GM19468 (cell line): Measurements from ENCODE around the gene GNB1.
"Not testable (repeated sequence)": the region's sequence is repeated elsewhere in the genome, so short reads cannot be mapped to it uniquely, and the experiment has no call there.

Source experiments
- ATAC-seq: cut with Tn5 transposase; IDR thresholded peaks from one replicate; pipeline ENCODE4 v1.9.1; 2021; ENCODE audit warnings: mild to moderate bottlenecking, moderate library complexity, moderate number of reproducible peaks; ENCODE audit not compliant: unreplicated experiment; ENCODE audit errors: extremely low read depth

The GNB1 gene

DNA sequence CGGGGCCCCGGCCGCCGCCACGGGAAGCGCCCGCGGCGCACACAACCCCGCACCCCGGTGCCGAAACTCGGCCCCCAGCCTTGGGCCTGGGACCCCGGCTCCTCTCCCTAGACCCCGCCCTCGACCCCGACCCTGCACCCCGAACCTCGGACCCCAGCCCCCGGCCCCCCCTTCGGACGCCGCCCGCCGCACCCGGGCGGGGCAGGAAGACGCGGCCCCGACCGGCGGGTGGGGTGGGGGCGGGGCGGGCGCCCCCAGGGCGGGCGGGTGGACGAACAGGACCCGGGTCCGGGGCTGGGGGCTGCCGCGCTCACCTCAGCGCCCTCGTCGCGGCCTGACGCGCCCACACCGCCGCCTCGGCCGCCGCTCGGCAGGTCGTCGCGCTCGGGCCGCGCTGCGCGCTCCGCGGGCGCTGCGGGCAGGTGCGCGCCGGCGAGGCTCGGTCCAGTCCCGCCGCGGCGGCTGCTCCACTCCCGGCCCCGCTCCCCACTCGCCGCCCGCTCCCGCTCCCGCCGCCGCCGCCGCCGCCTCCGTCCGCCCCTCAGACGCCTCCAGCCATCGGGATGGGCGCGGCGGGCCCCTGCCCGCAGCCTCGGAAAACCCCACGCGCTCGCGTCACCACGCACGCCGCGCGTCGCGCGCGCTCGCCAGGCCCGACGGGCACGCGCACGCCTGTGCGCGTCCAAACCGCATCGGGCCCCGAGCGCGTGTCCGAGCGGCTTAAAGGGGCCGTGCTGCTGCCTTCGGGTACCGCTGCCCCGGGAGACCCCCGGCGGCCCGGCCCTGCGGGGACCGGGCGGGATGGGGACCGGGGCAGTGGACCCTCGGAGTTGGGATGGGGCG lies at the start of gene GNB1:
Gene GNB1, minus strand, starts transcription at position 582 of the 843 bp plus-strand sequence. CDS start 65,634 bp downstream, outside the sequence.
- ATAC-seq: peak; percentile 67

DNA sequence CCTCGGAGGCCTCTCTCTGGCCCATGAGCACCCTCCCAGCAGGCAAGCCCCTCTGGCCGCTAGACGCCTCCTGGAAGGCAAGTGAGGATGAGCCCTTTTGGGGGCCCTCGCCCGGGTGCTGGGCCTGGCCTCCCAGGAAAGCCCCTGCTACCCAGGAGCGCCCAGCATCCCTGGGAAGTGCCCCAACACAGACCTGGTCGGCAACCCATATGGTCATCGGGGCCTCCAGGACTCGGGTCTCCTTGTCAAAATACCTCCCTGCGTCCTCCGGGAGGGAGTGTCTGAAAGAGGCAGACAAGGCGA lies 49.2 kb upstream of the GNB1 start:
- ATAC-seq: no peak

DNA sequence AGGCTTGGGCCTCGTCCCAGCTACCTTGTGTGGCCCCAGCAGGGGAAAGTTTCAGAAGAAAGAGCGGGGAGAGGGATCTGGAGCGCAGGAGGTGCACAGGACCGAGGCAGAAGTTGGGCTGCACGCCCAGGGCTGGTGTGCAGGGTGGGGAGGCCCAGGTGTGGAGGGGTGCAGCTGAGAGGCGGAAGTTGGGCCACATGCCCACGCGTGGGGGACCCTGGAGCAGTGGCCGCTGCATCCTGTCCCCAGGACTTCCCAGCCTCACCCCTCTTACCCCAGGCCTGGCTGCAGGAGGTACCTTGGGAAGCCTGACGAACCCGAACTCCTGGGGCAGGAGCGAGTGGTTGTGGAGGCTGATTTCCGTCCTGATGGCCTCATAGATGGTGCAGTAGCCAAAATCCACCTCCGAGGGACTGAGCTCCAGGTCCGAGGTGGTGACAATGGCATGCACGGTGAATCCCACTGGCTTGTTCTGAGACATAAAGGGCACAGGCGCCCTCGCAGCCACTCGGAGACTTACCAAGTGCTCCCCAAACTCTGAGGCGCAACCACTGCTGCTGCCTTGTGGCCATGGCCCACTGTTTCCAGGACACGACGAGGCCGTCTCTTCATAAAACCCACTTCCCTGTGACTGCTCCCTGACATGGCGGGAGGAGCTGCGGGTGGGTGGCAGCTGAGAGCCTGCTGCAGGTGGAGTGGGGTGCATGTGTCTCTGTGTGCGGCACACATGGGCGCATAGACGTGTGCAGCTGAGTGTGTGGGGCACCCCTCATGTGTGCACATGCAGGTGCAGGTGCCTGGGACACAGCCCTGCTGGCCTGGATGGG lies 48.6 kb upstream of the GNB1 start:
- ATAC-seq: no peak

DNA sequence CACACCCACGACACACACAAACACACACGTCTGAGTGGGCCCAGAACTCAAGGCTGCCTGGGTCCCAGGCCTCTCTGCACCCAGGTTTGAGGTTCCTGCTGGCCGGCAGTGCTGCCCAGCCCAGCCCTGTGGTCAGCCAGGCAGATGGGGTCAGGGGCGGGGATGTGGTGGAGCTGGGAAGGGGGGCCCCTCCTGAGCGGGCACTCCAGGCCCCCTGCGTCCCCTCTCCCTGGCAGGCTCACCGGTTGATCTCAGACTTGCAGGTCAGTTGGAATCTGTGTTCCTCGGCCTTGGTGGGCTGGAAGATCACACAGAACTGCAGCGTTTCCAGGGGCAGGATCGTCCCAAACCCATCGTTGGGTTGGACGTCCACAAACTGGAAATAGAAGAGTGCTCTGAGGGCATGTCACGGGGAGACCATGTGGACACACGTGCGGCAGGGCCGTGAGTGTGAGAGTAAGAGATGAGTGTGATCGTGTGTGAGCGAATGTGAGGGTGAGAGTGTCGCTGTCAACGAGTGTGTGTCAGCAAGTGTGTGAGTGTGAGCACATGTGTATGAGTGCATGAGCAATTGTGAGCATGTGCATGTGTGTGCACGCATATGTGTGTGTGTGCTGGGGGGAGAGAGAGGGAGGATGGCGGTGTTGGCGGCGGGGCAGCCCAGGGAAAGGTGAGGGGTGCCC lies 47.9 kb upstream of the GNB1 start:
- ATAC-seq: no peak

DNA sequence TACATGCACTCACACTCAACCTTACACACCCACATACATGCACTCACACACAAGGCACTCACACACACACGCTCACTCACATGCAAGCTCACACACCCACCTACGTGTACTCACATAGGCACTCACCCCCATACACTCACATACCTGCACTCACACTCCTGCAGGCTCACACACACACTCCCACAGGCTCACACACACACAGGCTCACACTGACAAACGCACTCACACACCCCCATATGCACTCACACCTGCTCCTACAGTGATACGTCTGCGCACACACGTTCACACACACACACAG lies 47.3 kb upstream of the GNB1 start:
- ATAC-seq: no peak

DNA sequence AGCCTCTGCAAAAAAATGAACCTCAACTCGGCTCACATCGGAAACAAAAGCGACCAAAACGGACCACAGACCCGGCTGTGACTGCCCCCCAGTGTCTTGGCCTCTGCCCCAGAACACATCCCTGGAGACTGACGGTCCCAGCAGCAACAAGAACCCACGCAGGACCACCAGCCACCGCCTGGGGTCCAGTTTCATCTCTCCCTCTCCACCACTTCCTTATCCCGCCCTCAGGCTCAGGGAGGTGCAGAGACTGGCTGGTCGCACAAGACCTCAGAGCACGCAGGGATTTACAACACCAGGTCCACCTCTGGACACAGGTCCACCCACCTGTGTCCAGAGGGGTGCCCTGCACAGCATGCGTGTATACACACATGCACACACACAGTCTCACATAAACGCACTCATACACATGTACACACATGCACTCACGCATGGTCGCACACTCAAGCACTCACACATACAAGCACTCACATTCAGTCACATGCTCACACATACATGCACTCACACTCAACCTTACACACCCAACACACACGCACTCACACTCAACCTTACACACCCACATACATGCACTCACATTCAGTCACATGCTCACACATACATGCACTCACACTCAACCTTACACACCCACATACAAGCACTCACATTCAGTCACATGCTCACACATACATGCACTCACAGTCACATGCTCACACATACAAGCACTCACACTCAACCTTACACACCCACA lies 46.8 kb upstream of the GNB1 start:
- ATAC-seq: no peak

DNA sequence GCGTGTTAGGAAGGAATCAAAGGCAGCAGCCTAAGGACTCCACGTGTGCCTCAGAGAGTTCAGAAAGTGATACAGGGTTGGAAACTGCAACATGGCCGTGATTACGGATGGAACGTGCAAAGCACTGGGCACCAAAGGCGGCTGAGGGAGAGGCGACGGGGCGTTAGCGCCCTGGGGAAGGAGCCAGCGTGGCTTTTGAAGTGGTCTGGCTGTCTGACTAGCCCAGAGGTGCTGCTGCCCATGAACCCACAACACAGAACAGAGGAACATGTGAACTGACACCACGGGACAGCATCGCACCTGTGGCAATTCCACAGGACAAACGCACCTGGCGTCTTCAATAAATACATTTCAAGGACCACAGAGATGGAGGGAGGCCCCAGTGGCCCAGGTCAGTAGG lies 46.2 kb upstream of the GNB1 start:
- no peak for ATAC-seq

DNA sequence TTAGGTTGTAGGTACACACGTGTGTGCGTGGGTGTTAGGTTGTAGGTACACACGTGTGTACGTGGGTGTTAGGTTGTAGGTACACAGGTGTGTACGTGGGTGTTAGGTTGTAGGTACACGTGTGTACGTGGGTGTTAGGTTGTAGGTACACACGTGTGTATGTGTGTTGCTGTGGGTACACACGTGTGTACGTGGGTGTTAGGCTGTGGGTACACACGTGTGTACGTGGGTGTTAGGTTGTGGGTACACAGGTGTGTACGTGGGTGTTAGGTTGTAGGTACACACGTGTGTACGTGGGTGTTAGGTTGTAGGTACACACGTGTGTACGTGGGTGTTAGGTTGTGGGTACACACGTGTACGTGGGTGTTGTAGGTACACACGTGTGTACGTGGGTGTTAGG lies 44.0 kb upstream of the GNB1 start:
- not testable (repeated sequence) for ATAC-seq

DNA sequence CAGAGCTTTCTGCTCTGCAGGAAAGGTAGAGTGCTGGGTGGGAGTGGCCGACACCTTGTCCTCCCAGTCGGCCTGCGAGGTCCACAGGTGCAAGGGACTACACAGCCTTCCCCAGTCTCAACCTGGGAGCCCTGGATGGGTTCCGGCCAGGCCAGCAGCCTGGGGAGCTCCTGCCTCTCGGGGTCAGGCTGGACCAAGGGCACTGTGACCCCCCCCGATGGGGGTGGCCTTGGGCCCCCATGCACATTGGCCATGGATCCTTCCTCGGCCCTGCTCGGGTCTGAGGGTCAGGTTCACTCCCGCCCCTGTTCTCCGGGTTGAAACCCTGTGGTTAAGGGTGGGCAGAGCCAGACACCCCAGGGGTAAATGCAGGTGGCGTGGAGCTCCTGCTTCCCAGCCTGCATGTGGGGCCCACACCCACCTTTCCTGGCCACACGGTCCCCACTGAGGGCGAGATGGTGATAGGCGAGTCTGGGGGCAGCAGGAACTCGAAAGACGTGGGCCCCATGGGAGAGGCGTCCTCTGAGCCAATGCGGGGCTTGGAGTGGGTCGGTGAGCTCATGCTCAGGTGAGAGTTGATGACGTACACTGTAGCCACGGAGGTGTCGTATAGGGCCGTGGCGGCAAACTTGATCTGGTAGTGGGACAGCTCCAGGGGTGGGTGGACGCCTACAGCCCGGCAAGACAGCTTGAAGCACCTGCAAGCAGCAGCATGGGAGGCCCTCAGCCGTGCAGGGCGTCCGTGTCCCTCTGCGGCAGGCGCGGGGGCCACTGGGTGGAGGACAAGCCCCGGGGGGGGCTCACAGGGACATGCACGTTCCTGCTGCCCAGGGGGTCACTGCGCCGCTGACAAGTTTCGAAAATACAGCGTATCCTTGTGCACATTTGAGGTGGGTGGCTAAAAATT lies 39.0 kb upstream of the GNB1 start:
- ATAC-seq: no peak

DNA sequence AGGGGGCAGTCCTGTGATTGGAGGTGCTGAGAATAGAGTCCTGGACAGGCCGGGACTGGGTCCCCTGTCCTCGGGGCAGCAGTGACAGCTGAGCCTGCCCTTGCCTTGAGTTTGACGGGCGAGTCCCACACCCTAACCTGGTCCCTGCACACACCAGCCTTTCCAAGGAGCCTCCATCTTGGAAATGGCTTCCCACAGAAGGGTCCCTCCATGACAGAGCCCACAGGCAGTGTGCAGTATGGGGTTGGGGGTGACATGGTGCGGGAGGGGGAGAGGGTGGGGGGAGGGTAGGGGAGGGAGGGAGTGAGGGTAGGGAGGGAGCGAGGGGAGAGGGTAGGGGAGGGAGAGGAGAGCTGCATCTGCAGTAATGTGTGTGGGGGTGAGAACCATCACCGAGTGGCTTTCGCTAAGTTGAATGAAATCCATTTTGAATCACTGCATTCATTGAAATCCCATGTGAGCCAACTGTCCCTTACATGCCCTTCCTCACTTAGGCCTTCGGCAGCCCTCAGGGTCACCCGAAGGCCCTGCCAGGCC lies 38.3 kb upstream of the GNB1 start:
- no peak for ATAC-seq

DNA sequence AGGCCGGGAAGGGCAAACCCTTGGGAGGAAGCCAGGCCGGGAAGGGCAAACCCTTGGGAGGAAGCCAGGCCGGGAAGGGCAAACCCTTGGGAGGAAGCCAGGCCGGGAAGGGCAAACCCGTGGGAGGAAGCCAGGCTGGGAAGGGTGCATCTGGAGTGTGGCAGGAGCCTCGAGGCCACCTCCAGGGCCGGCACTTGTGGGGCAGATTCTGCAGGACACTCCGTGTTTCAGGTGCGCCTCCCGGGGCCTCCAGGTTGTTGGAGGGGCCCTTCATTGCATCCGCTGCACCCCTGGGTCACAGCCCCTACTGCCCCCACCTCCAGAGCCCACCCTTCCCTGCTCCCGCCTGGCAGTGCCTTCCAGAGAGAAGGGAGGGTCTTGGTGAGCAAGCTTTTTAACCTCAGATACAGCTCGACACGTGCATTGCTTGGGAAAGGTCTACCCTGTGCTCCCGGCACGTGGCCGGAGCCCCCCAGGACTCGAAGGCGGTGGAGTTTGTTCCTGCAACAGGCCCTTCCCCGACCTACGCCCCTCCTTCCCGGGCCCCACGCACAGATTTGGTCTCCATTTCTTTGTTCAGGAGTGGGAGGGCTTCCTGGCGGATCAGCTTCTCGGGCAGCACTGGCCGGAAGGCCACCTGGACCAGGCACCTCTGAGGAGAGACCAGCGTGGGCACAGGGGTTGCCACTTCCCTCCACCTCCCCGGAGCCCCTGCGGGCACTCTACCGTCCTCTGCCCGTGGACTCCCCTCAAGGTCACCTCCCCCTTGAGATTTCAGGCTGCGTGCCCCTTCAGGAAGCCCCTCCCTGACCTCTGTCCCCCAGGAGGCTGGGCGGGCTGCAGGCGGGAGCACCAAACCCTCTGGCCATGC lies 37.6 kb upstream of the GNB1 start:
- no peak for ATAC-seq

DNA sequence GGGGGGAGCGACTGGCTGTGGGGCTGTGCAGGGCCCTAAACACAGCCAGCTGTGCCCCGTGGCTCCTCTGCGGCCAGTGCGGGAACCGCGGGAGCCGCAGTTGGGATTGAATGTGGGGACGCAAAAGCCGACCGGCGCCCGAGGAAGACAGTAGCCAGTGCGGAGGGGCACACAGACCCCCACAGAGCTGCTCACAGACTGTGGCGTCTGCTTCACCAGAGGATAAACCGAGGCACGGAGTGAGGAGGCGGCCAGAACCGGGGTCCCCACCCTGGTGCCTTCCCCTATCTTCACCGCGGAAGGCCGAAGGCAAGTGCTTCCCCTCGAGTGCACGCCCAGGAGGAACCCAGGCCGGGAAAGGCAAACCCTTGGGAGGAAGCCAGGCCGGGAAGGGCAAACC lies 36.9 kb upstream of the GNB1 start:
- no peak for ATAC-seq

DNA sequence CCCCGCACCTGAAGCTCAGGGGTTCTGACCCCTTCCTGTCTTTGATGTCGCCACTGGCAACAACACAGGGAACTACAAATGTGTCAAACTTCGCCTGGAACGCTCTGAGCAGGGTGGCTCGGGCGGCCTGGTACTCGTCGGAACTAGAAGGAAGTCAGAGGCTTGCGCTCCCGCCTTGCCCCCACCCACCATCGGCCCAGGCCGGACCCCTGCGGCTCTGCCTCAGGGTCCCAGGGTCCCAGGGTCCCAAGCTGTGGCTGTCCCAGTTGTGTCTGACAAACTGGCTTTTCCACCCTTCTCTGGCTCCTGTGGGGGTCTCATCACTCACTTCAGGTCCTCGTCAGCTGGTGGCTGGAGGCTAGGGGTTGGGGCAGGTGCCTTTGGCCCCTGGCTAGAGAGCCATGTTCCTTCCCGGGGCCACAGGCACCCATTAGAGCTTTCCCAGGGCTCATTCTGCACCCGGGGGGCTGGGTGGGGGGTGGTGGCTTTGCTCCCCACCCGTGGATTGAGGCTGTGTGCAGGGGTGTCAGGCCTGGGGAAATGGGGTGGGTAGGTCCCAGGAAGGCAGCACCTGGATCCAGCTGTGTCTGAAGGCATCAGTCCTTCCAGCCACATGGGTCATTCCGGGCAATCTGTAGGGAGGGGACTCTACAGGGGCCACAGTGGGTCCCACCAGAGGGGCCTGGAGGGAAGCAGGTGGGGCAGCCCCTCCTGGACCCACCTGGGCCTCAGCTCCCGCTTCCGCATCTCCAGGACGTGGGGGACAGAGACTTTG lies 36.2 kb upstream of the GNB1 start:
- no peak for ATAC-seq

DNA sequence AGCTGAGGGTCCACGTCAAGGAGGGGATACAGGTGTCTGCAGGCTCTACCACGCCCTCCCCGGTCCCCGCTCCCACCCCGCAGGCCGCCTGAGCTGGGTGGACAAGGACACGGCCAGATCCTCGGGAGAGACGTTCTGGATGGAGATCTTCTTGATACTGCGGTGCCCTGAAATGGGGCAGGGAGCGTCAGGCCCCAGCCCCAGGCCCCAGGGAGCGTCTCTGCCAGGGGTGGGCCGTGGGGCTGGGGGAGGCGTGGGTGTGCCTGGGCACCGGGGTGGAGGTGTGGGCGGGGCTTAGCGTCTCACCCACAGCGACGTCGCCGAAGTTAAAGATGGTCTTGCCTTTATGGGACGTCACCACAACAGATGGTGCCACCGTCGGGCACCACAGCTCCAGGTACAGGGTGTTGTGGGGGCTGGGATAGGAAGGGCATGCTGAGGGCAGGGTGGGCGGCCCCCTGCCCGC lies 35.5 kb upstream of the GNB1 start:
- ATAC-seq: no peak

DNA sequence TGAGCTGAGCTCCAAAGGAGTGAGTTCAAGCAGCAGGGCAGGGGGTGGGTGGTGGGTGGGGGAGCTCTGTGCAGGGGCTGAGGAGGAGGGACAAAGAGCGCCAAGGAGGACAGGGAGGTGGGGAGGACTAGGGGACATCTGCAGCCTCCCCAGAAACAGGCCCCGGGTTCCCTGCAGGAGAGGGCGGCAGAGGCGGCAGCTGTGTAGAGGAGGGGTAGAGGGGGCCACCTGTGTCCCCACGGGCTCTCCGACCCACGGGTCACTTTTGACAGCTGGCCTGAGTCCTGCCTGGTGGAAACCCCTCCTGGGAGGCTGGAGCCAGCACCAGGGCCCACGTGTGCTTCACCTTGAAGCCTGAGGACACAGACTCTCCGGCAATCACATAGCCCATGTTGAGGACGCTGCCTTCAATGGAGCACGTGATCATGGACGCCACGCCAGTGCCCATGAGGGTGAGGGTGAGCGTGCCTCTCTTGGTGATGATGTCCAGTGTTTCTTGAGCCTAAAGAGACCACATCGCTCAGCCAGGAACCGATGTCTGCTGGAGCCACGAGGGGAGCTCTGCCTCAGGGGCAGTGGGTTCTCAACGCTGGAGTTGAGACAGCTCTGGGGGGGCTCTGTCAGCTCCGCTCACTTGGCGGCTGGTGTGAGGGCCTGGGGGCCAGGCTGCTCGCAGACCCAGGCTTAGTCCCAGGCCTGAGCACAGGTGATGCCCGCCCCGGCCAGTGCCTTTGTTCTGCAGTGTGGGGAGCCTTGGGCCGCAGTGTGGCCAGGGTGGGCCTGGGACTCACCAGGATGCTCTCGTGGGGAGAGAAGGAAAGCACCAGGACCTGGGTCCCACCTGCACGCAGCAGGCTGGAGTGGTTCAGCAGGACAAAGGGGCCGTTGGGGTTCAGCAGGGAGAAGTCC lies 34.8 kb upstream of the GNB1 start:
- no peak for ATAC-seq

DNA sequence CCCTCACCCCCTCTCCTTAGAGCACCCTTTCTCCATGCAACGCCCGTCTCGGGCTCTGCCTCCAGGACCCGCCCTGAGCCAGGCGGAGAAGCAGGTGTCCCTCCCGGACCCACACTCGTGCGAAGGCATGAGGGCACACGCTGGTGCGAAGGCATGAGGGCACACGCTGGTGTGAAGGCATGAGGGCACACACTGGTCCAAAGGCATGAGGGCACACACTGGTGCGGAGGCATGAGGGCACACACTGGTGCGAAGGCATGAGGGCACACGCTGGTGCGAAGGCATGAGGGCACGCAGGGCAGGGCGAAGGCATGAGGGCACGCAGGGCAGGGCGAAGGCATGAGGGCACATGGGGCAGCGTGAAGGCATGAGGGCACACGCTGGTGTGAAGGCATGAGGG lies 34.0 kb upstream of the GNB1 start:
- no peak for ATAC-seq

DNA sequence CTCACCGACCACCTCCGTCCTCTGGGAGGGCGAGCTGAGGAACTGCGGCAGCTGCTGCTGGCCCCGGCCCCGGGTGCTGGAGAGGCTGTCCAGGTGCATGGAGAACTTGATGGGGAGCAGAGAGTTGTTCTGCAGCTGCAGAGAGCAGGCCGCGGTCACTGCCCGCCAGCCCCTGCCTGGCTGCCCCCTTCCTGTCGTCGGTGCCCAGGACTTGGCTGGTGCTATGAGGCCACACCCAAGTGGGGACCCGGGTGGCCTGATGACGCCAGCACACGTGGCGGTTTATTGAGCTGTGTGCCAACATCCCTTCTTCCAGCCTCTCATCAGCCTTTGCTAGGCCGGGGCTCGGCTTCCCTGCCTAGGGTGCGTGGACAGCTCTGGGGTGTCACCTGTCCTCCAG lies 33.5 kb upstream of the GNB1 start:
- no peak for ATAC-seq
